Liver (tissue), 3 donors: ENCODE measurements around the gene KCNMA1.

ENCODE experiments used
- ATF3 ChIP-seq: IDR thresholded peaks from 2 replicates; pipeline ENCODE4 v1.6.1; 2016; ENCODE audit warnings: antibody characterized with exemption
- CTCF ChIP-seq: fragments of 150-350 bp; IDR thresholded peaks from 2 replicates; pipeline ENCODE4 v1.5.1; 2017; ENCODE audit warnings: improper control_type of control experiment, low read depth, low read length; ENCODE audit not compliant: missing input control
- EGR1 ChIP-seq, 2 donors: IDR thresholded peaks; 2 replicates each; pipeline ENCODE4 v1.6.1; 2016 to 2018; ENCODE audit warnings: antibody characterized with exemption in 2 of 2, low read depth in 2 of 2
- GABPA ChIP-seq, 2 donors: IDR thresholded peaks in 1 of 2; conservative IDR thresholded peaks in 1 of 2; 2 replicates each; pipeline ENCODE4 v1.6.1; 2016; ENCODE audit warnings: antibody characterized with exemption in 2 of 2, mild to moderate bottlenecking in 1 of 2, moderate library complexity in 1 of 2
- HNF4G ChIP-seq: IDR thresholded peaks from 2 replicates; pipeline ENCODE4 v1.6.1; 2016; ENCODE audit warnings: antibody characterized with exemption
- JUND ChIP-seq, 2 donors: IDR thresholded peaks; 2 replicates each; pipeline ENCODE4 v1.6.1; 2016; ENCODE audit warnings: antibody characterized with exemption in 2 of 2
- NR2F2 ChIP-seq: IDR thresholded peaks from 2 replicates; pipeline ENCODE4 v1.6.1; 2016; ENCODE audit warnings: antibody characterized with exemption
- RAD21 ChIP-seq, 2 donors: IDR thresholded peaks; 2 replicates each; pipeline ENCODE4 v1.6.1; 2016; ENCODE audit warnings: antibody characterized with exemption in 2 of 2, mild to moderate bottlenecking in 2 of 2
- SP1 ChIP-seq: IDR thresholded peaks from 2 replicates; pipeline ENCODE4 v1.6.1; 2018; ENCODE audit warnings: antibody characterized with exemption, mild to moderate bottlenecking
- TAF1 ChIP-seq: conservative IDR thresholded peaks from 2 replicates; pipeline ENCODE4 v1.6.1; 2016; ENCODE audit warnings: antibody characterized with exemption, mild to moderate bottlenecking
- YY1 ChIP-seq: IDR thresholded peaks from 2 replicates; pipeline ENCODE4 v1.6.1; 2016; ENCODE audit warnings: antibody characterized with exemption, mild to moderate bottlenecking
- ZBTB33 ChIP-seq: IDR thresholded peaks from 2 replicates; pipeline ENCODE4 v1.6.1; 2016; ENCODE audit warnings: antibody characterized with exemption
- TF ChIP-seq, protein P1 (sequence below): IDR thresholded peaks from 2 replicates; pipeline ENCODE4 v1.6.1; 2016; ENCODE audit warnings: antibody characterized with exemption
- TF ChIP-seq, protein P2 (sequence below): IDR thresholded peaks from 2 replicates; pipeline ENCODE4 v1.6.1; 2016; ENCODE audit warnings: antibody characterized with exemption, mild to moderate bottlenecking
- donor health status: healthy.
- donor health status: healthy.

GRCh38 chr10:77041636-77042258 is 595.9 kb downstream of the KCNMA1 start:
- TF ChIP-seq CTCF, result no peak
- no peak for TF ChIP-seq SP1
- no peak for TF ChIP-seq TAF1
- TF ChIP-seq, protein P1, sequence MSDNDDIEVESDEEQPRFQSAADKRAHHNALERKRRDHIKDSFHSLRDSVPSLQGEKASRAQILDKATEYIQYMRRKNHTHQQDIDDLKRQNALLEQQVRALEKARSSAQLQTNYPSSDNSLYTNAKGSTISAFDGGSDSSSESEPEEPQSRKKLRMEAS, result no peak
- no peak for TF ChIP-seq ZBTB33
- TF ChIP-seq, protein P2, sequence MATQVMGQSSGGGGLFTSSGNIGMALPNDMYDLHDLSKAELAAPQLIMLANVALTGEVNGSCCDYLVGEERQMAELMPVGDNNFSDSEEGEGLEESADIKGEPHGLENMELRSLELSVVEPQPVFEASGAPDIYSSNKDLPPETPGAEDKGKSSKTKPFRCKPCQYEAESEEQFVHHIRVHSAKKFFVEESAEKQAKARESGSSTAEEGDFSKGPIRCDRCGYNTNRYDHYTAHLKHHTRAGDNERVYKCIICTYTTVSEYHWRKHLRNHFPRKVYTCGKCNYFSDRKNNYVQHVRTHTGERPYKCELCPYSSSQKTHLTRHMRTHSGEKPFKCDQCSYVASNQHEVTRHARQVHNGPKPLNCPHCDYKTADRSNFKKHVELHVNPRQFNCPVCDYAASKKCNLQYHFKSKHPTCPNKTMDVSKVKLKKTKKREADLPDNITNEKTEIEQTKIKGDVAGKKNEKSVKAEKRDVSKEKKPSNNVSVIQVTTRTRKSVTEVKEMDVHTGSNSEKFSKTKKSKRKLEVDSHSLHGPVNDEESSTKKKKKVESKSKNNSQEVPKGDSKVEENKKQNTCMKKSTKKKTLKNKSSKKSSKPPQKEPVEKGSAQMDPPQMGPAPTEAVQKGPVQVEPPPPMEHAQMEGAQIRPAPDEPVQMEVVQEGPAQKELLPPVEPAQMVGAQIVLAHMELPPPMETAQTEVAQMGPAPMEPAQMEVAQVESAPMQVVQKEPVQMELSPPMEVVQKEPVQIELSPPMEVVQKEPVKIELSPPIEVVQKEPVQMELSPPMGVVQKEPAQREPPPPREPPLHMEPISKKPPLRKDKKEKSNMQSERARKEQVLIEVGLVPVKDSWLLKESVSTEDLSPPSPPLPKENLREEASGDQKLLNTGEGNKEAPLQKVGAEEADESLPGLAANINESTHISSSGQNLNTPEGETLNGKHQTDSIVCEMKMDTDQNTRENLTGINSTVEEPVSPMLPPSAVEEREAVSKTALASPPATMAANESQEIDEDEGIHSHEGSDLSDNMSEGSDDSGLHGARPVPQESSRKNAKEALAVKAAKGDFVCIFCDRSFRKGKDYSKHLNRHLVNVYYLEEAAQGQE, result no peak
- TF ChIP-seq GABPA (IDR thresholded peaks at IDR 0.05 in 1 of 2, conservative IDR thresholded peaks at IDR 0.05 in 1 of 2), result no peak
- no peak for TF ChIP-seq RAD21 (IDR thresholded peaks at IDR 0.05)
- no peak for TF ChIP-seq NR2F2
- no peak for TF ChIP-seq YY1
- no peak for TF ChIP-seq ATF3
- no peak for TF ChIP-seq EGR1 (IDR thresholded peaks at IDR 0.05; ENCODE audit: low read depth in 2 of 2)
- TF ChIP-seq HNF4G, result no peak
- no peak for TF ChIP-seq JUND (IDR thresholded peaks at IDR 0.05)
